HG03196 (cell line): ENCODE data around the gene PPP1R14C.

Experiments used
- ATAC-seq: cut with Tn5 transposase; IDR thresholded peaks from one replicate; pipeline ENCODE4 v1.9.1; 2021; ENCODE audit not compliant: unreplicated experiment

PPP1R14C gene

DNA sequence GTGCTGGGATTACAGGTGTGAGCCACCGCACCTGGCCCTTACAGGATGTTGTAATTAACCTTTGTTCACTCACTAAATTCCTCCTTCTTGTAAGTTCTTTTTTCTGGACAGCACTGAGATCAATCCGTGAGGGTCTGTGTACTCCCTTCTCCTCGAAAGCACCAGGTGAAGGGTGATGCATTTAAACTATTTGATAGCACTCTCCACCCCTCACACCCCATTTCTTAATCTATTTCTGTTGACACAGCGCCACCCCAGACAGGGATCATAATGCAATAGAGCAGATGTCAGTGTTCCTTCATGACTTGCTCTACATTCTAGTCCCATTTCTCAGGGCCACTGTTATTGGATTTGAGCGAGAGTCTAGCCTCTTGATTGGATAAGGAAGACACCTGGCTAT, 46.3 kb downstream of the PPP1R14C start:
- no peak for ATAC-seq

DNA sequence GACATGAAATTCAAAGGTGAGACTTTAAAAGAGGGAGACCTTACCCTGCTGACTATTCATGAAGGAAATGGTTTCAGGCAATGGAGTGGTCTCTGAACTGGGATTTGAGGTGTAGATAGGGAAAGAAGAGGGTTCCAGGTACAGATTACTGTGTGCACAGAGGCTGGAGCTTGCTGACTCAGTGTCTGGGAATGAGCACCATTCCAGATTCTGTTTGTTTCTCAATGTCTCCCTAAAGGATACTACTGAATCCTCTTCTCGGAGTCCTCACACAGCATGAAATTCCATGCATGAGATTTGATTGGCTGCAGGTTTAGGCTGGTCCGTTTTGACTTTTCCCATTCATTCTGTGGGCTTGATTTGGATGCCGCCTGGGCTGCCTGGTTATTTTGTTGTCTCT, 49.0 kb downstream of the PPP1R14C start:
- ATAC-seq = no peak

- no peak for ATAC-seq
Measured at GRCh38 chr6:150194195-150194594, 51.4 kb downstream of the PPP1R14C start.

GRCh38 chr6:150195996-150196417, 53.2 kb downstream of the PPP1R14C start:
- ATAC-seq = no peak

GRCh38 chr6:150196942-150197745, 54.3 kb downstream of the PPP1R14C start:
- ATAC-seq = no peak

GRCh38 chr6:150198532-150198931, 55.7 kb downstream of the PPP1R14C start:
- ATAC-seq = no peak

DNA sequence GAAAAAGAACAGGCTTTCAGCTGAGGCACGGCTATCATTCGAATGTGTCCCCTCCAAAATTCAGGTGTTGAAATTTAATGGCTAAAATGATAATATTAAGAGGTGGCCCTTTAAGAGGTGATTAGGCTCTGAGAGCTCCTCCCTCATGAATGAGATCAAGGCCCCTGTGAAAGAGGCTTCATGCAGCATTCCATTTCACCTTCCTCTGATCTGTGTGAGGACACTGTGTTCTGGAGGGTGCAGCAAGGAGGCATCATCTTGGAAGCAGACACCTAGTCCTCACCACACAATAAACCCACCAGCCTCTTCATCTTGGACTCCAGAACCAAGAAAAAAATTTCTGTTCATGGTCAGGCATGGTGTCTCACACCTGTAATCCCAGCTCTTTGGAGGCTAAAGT, 56.4 kb downstream of the PPP1R14C start:
- ATAC-seq = no peak

- ATAC-seq = no peak
Measured at GRCh38 chr6:150200428-150201100, 57.7 kb downstream of the PPP1R14C start.

- ATAC-seq = no peak
Measured at GRCh38 chr6:150201285-150201684, 58.4 kb downstream of the PPP1R14C start.

DNA sequence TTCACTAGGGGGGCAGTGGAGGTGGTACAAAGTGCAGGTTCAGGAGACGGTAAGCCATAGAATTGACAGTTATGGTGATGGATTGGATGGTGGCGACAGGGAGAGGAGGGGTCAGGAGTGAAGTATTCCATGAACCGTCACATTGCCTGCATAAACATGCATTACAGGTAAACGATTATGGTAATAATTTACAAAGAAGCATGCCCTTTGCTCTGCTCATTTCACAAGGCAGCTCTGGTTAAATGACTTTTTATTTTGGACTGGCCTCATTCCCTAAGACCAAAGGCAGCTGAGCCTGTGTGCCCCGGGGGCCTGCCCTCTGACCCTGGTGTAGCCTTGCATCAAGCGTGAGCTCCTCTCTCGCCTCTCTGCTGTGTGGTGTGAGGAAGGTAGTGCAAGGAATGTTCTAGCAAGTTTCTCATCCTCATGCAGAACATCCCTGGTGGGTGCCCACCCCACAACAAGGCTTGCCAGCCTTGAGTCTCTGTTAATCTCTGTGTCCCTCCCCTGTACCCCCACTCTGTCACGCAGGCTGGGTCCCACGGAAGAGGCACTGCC, 59.0 kb downstream of the PPP1R14C start:
- no peak for ATAC-seq

DNA sequence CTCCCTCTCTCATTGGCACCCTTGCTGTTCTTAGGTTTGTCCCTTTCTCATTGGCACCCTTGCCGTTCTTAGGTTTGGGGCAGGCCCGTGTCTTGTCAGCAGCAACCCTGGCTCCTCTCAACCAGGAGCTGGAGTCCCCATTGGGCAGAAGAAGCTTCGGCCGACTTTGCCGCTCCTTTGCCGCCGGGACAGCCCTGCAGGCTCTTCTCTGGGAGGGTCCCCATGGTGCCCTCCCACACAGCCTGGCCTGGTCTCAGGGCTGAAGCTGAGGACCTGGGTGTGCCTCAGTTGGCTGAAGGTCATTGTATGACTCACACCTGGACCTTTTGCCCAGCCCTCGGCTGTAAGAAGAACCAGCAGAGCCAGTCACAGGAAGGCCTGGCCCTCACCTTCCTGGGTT, 59.6 kb downstream of the PPP1R14C start:
- no peak for ATAC-seq

- ATAC-seq = no peak
Measured at GRCh38 chr6:150202934-150203333, 60.1 kb downstream of the PPP1R14C start.

DNA sequence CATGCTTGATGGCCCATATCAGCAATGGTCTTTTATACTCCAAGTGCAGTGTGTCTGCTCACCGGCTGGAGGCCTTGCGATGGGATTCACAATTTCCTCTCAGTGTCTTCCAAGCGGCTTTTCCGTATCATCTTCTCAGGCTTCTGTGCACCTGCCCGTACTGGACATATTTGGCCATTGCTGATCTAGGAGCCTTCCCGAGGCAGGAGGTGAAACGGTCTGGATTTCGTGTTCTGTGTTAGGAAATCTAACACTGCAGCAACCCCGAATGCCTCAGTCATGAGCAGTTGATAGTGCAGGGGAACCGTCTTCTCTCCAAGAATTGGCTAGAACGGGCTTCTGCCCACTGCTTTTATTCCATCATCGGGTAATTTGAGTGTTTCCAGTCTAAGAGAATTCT, 60.5 kb downstream of the PPP1R14C start:
- ATAC-seq = no peak

GRCh38 chr6:150203871-150204545, 61.2 kb downstream of the PPP1R14C start:
- no peak for ATAC-seq

GRCh38 chr6:150204705-150205472, 62.0 kb downstream of the PPP1R14C start:
- ATAC-seq = no peak

DNA sequence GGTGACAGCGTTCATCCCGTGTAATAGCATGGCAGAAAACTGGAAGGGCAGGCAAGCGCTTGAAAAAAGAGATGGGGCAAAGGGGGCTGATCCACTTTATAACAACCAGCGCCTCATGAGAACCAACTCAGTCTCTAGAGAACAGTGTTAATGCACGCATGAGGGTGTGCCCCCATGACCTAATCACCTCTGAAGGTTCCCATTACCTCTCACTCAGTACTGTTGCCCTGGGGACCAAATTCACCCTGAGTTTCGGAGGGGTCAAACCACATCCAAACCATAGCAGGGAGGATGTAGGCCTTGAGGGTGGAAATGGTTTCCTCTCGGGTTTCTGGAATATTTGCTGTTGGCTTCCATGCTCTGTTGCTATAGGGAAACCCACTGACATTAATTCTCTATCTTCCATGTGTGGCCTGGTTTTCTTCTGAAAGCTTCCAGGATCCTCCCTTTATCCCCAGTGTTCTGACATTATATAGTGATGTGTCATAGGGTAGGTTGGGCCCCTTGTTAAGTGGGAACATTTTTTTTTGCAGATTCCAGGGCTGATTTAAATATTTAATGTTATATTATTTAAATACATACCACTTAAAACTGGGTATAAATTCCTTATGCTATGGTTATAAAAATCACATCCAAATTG, 65.2 kb downstream of the PPP1R14C start:
- no peak for ATAC-seq

DNA sequence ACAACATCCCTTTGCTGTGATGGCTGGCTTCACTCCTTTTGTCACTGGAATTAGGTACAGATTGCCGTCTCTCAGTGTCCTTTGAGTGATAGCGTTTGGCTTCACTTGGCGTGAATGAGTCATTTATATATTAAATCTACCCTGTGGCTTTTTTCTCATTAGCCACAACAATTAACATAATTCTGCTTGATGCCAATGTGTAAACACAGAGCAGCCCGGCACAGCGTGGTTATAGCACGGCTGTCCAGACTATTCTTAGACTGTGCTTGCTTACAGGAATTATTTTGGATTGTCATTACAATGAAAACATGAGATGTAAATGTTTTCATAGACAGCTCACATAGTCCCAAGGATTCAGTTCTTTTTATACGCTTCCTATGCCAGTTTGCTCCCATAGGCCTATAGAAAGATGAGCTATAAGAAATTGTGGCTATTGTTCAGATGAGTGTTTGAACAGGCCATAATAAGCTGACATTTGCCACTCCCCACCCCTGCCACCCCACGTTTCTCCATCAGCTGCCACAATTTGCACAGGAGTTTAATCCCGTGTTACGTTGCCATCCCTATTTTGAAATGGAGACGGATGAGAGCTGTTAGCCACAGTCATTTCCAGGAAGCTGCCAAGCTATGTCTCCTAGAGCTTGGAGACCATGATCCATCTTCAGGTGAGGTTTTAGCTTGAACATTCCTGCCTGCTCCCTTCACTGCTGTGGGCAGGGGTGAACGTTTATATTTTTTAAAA, 65.9 kb downstream of the PPP1R14C start:
- no peak for ATAC-seq

GRCh38 chr6:150209415-150209814, 66.6 kb downstream of the PPP1R14C start:
- no peak for ATAC-seq

GRCh38 chr6:150211700-150212511, 69.1 kb downstream of the PPP1R14C start:
- ATAC-seq = no peak
